Measurements from ENCODE around the gene STIMATE. TPM values are rescaled to one million over a fixed set of nuclear protein-coding genes. Genes with fewer than 3 reads are reported as not detected.

Gene STIMATE
- polyA plus RNA-seq, 2 donors, result 6.0 to 7.4 TPM

GRCh38 chr3:52895418-52895817 lies 1.9 kb downstream of the STIMATE start:
- 62 to 65% methylated on average over 5 of the region's 5 CpGs for WGBS, 2 donors
- Histone ChIP-seq H3K9me3 (ENCODE audit: control insufficient read depth in 2 of 2, insufficient read depth in 1 of 2, low read depth in 1 of 2, low read length in 1 of 2) (no peaks in the 10 kb centered on the region), H3K4me1 (ENCODE audit: control insufficient read depth in 2 of 2, insufficient read depth in 2 of 2, low read length in 1 of 2) (peaks cover 0 to 6% of the 10 kb centered on the region in 2 donors), H3K36me3 (ENCODE audit: control insufficient read depth in 2 of 2, insufficient read depth in 2 of 2, low read length in 1 of 2) (no peaks in the 10 kb centered on the region), H3K4me3 (ENCODE audit: low read depth in 1 of 2, low read length in 2 of 2) (no peak overlapping the region), H3K27me3 (ENCODE audit: control insufficient read depth in 1 of 2, insufficient read depth in 2 of 2, low read length in 2 of 2) (no peaks in the 10 kb centered on the region), H3K27ac (ENCODE audit: low read depth in 2 of 2, low read length in 1 of 2) (no peak overlapping the region)

GRCh38 chr3:52894756-52895155 lies 2.6 kb downstream of the STIMATE start:
- H3K9me3 ChIP-seq (ENCODE audit: control insufficient read depth in 2 of 2, insufficient read depth in 1 of 2, low read depth in 1 of 2, low read length in 1 of 2), result no peaks in the 10 kb centered on the region
- no peaks in the 10 kb centered on the region for H3K27me3 ChIP-seq (ENCODE audit: control insufficient read depth in 1 of 2, insufficient read depth in 2 of 2, low read length in 2 of 2)
- H3K27ac ChIP-seq (ENCODE audit: low read depth in 2 of 2, low read length in 1 of 2), result no peak overlapping the region
- no peaks in the 10 kb centered on the region for H3K36me3 ChIP-seq (ENCODE audit: control insufficient read depth in 2 of 2, insufficient read depth in 2 of 2, low read length in 1 of 2)
- H3K4me1 ChIP-seq (ENCODE audit: control insufficient read depth in 2 of 2, insufficient read depth in 2 of 2, low read length in 1 of 2), result peaks cover 0 to 6% of the 10 kb centered on the region in 2 donors
- no peak overlapping the region for H3K4me3 ChIP-seq (ENCODE audit: low read depth in 1 of 2, low read length in 2 of 2)
- 78 to 80% methylated on average over 10 of the region's 10 CpGs for WGBS, 2 donors

GRCh38 chr3:52893723-52894122 lies 3.6 kb downstream of the STIMATE start:
- WGBS, 2 donors, result 40 to 52% methylated on average over 4 of the region's 4 CpGs
- H3K4me1 ChIP-seq (ENCODE audit: control insufficient read depth in 2 of 2, insufficient read depth in 2 of 2, low read length in 1 of 2), result peaks cover 0 to 6% of the 10 kb centered on the region in 2 donors
- no peaks in the 10 kb centered on the region for H3K27me3 ChIP-seq (ENCODE audit: control insufficient read depth in 1 of 2, insufficient read depth in 2 of 2, low read length in 2 of 2)
- H3K36me3 ChIP-seq (ENCODE audit: control insufficient read depth in 2 of 2, insufficient read depth in 2 of 2, low read length in 1 of 2), result no peaks in the 10 kb centered on the region
- no peak overlapping the region for H3K4me3 ChIP-seq (ENCODE audit: low read depth in 1 of 2, low read length in 2 of 2)
- H3K9me3 ChIP-seq (ENCODE audit: control insufficient read depth in 2 of 2, insufficient read depth in 1 of 2, low read depth in 1 of 2, low read length in 1 of 2), result no peaks in the 10 kb centered on the region
- peak overlapping the region in 1 of 2 donors; percentile 24 for H3K27ac ChIP-seq (ENCODE audit: low read depth in 2 of 2, low read length in 1 of 2)

- WGBS, 2 donors, result 58 to 67% methylated on average over 8 of the region's 8 CpGs
- peaks cover 0 to 6% of the 10 kb centered on the region in 2 donors for H3K4me1 ChIP-seq (ENCODE audit: control insufficient read depth in 2 of 2, insufficient read depth in 2 of 2, low read length in 1 of 2)
- no peaks in the 10 kb centered on the region for H3K36me3 ChIP-seq (ENCODE audit: control insufficient read depth in 2 of 2, insufficient read depth in 2 of 2, low read length in 1 of 2)
- H3K27ac ChIP-seq (ENCODE audit: low read depth in 2 of 2, low read length in 1 of 2), result peak overlapping the region; percentile 15 to 35
- H3K4me3 ChIP-seq (ENCODE audit: low read depth in 1 of 2, low read length in 2 of 2), result no peak overlapping the region
- H3K27me3 ChIP-seq (ENCODE audit: control insufficient read depth in 1 of 2, insufficient read depth in 2 of 2, low read length in 2 of 2), result no peaks in the 10 kb centered on the region
- no peaks in the 10 kb centered on the region for H3K9me3 ChIP-seq (ENCODE audit: control insufficient read depth in 2 of 2, insufficient read depth in 1 of 2, low read depth in 1 of 2, low read length in 1 of 2)
Observed at GRCh38 chr3:52892625-52893311, 4.6 kb downstream of the STIMATE start.

- Histone ChIP-seq H3K4me1 (ENCODE audit: control insufficient read depth in 2 of 2, insufficient read depth in 2 of 2, low read length in 1 of 2) (peaks cover 0 to 6% of the 10 kb centered on the region in 2 donors), H3K4me3 (ENCODE audit: low read depth in 1 of 2, low read length in 2 of 2) (no peak overlapping the region), H3K27ac (ENCODE audit: low read depth in 2 of 2, low read length in 1 of 2) (no peak overlapping the region), H3K27me3 (ENCODE audit: control insufficient read depth in 1 of 2, insufficient read depth in 2 of 2, low read length in 2 of 2) (no peaks in the 10 kb centered on the region), H3K9me3 (ENCODE audit: control insufficient read depth in 2 of 2, insufficient read depth in 1 of 2, low read depth in 1 of 2, low read length in 1 of 2) (no peaks in the 10 kb centered on the region), H3K36me3 (ENCODE audit: control insufficient read depth in 2 of 2, insufficient read depth in 2 of 2, low read length in 1 of 2) (no peaks in the 10 kb centered on the region)
- 61 to 72% methylated on average over 5 of the region's 5 CpGs for WGBS, 2 donors
Observed at GRCh38 chr3:52892290-52892624, 5.1 kb downstream of the STIMATE start.

- no peak overlapping the region for H3K27ac ChIP-seq (ENCODE audit: low read depth in 2 of 2, low read length in 1 of 2)
- no peaks in the 10 kb centered on the region for H3K36me3 ChIP-seq (ENCODE audit: control insufficient read depth in 2 of 2, insufficient read depth in 2 of 2, low read length in 1 of 2)
- WGBS, 2 donors, result 62 to 71% methylated on average over 2 of the region's 2 CpGs
- peaks cover 0 to 6% of the 10 kb centered on the region in 2 donors for H3K4me1 ChIP-seq (ENCODE audit: control insufficient read depth in 2 of 2, insufficient read depth in 2 of 2, low read length in 1 of 2)
- no peaks in the 10 kb centered on the region for H3K9me3 ChIP-seq (ENCODE audit: control insufficient read depth in 2 of 2, insufficient read depth in 1 of 2, low read depth in 1 of 2, low read length in 1 of 2)
- H3K27me3 ChIP-seq (ENCODE audit: control insufficient read depth in 1 of 2, insufficient read depth in 2 of 2, low read length in 2 of 2), result no peaks in the 10 kb centered on the region
- no peak overlapping the region for H3K4me3 ChIP-seq (ENCODE audit: low read depth in 1 of 2, low read length in 2 of 2)
Observed at GRCh38 chr3:52891615-52892081, 5.7 kb downstream of the STIMATE start.

- WGBS, 2 donors, result 65 to 71% methylated on average over 9 of the region's 9 CpGs
- Histone ChIP-seq H3K9me3 (ENCODE audit: control insufficient read depth in 2 of 2, insufficient read depth in 1 of 2, low read depth in 1 of 2, low read length in 1 of 2) (no peaks in the 10 kb centered on the region), H3K4me1 (ENCODE audit: control insufficient read depth in 2 of 2, insufficient read depth in 2 of 2, low read length in 1 of 2) (peaks cover under 1 to 4% of the 10 kb centered on the region in 2 donors), H3K36me3 (ENCODE audit: control insufficient read depth in 2 of 2, insufficient read depth in 2 of 2, low read length in 1 of 2) (no peaks in the 10 kb centered on the region), H3K27ac (ENCODE audit: low read depth in 2 of 2, low read length in 1 of 2) (no peak overlapping the region), H3K27me3 (ENCODE audit: control insufficient read depth in 1 of 2, insufficient read depth in 2 of 2, low read length in 2 of 2) (no peaks in the 10 kb centered on the region), H3K4me3 (ENCODE audit: low read depth in 1 of 2, low read length in 2 of 2) (no peak overlapping the region)
Observed at GRCh38 chr3:52891164-52891563, 6.2 kb downstream of the STIMATE start.

GRCh38 chr3:52890735-52891134 lies 6.6 kb downstream of the STIMATE start:
- no peaks in the 10 kb centered on the region for H3K9me3 ChIP-seq (ENCODE audit: control insufficient read depth in 2 of 2, insufficient read depth in 1 of 2, low read depth in 1 of 2, low read length in 1 of 2)
- H3K27ac ChIP-seq (ENCODE audit: low read depth in 2 of 2, low read length in 1 of 2), result no peak overlapping the region
- WGBS, 2 donors, result 75 to 85% methylated on average over 5 of the region's 5 CpGs
- H3K27me3 ChIP-seq (ENCODE audit: control insufficient read depth in 1 of 2, insufficient read depth in 2 of 2, low read length in 2 of 2), result no peaks in the 10 kb centered on the region
- H3K4me3 ChIP-seq (ENCODE audit: low read depth in 1 of 2, low read length in 2 of 2), result no peak overlapping the region
- peaks cover 2 to 4% of the 10 kb centered on the region in 2 donors for H3K4me1 ChIP-seq (ENCODE audit: control insufficient read depth in 2 of 2, insufficient read depth in 2 of 2, low read length in 1 of 2)
- H3K36me3 ChIP-seq (ENCODE audit: control insufficient read depth in 2 of 2, insufficient read depth in 2 of 2, low read length in 1 of 2), result no peaks in the 10 kb centered on the region

GRCh38 chr3:52889901-52890300 lies 7.4 kb downstream of the STIMATE start:
- H3K9me3 ChIP-seq (ENCODE audit: control insufficient read depth in 2 of 2, insufficient read depth in 1 of 2, low read depth in 1 of 2, low read length in 1 of 2), result no peaks in the 10 kb centered on the region
- H3K36me3 ChIP-seq (ENCODE audit: control insufficient read depth in 2 of 2, insufficient read depth in 2 of 2, low read length in 1 of 2), result no peaks in the 10 kb centered on the region
- H3K4me1 ChIP-seq (ENCODE audit: control insufficient read depth in 2 of 2, insufficient read depth in 2 of 2, low read length in 1 of 2), result peaks cover 2 to 4% of the 10 kb centered on the region in 2 donors
- H3K27ac ChIP-seq (ENCODE audit: low read depth in 2 of 2, low read length in 1 of 2), result no peak overlapping the region
- no peak overlapping the region for H3K4me3 ChIP-seq (ENCODE audit: low read depth in 1 of 2, low read length in 2 of 2)
- no peaks in the 10 kb centered on the region for H3K27me3 ChIP-seq (ENCODE audit: control insufficient read depth in 1 of 2, insufficient read depth in 2 of 2, low read length in 2 of 2)
- 92 to 94% methylated on average over 8 of the region's 8 CpGs for WGBS, 2 donors

GRCh38 chr3:52887166-52887565 lies 10.2 kb downstream of the STIMATE start:
- Histone ChIP-seq H3K4me3 (ENCODE audit: low read depth in 1 of 2, low read length in 2 of 2) (no peak overlapping the region), H3K9me3 (ENCODE audit: control insufficient read depth in 2 of 2, insufficient read depth in 1 of 2, low read depth in 1 of 2, low read length in 1 of 2) (no peaks in the 10 kb centered on the region), H3K27me3 (ENCODE audit: control insufficient read depth in 1 of 2, insufficient read depth in 2 of 2, low read length in 2 of 2) (no peaks in the 10 kb centered on the region), H3K27ac (ENCODE audit: low read depth in 2 of 2, low read length in 1 of 2) (no peak overlapping the region), H3K36me3 (ENCODE audit: control insufficient read depth in 2 of 2, insufficient read depth in 2 of 2, low read length in 1 of 2) (no peaks in the 10 kb centered on the region), H3K4me1 (ENCODE audit: control insufficient read depth in 2 of 2, insufficient read depth in 2 of 2, low read length in 1 of 2) (peaks cover 2 to 4% of the 10 kb centered on the region in 2 donors)
- 90 to 93% methylated on average over 4 of the region's 4 CpGs for WGBS, 2 donors
